SK-N-SH (cell line): ENCODE results near the gene LCP2. TPM values are rescaled to one million over a fixed set of nuclear protein-coding genes. Genes with fewer than 3 reads are reported as not detected.

Experiments used
- CTCF ChIA-PET: fragments of 300-600, 350-600 bp; formaldehyde crosslinking; extraction: SDS; loops from one replicate; lab custom pipeline; 2021; lab: Yijun Ruan, JAX
- POLR2A ChIA-PET: fragments of 350-600 bp; sonication (Branson Sonifier 250); formaldehyde crosslinking; extraction: SDS; loops from one replicate; lab custom pipeline; 2020; ENCODE audit warnings: antibody characterized with exemption, inconsistent platforms; lab: Yijun Ruan, JAX
- DNase-seq: peaks from one replicate; pipeline ENCODE4 v3.0.0; 2012
- H2AFZ ChIP-seq: fragments of 200-600 bp; sonication (generic); 2 replicates; pipeline ENCODE4 v1.8.1; 2016; ENCODE audit warnings: antibody characterized with exemption, mild to moderate bottlenecking, low read depth
- H3F3A ChIP-seq: fragments of 200-600 bp; sonication (generic); replicated peaks from 2 replicates; pipeline ENCODE3; 2016; ENCODE audit warnings: antibody characterized with exemption, mild to moderate bottlenecking; ENCODE audit not compliant: insufficient read depth
- H3K27ac ChIP-seq, 2 experiments: fragments of 200-500 bp in 1 of 2; fragments of 200-600 bp in 1 of 2; sonication (Bioruptor generic) in 1 of 2; sonication (generic), shearing (Covaris generic) in 1 of 2; 2 replicates each; pipeline versions ENCODE4 v1.5.1 to v1.6.1; 2014 to 2016; ENCODE audit warnings: low read depth in 2 of 2, inconsistent platforms in 1 of 2, low read length in 1 of 2, mild to moderate bottlenecking in 1 of 2, mixed read lengths in 1 of 2
- H3K27me3 ChIP-seq: fragments of 200-600 bp; sonication (generic), shearing (Covaris generic); 2 replicates; pipeline ENCODE4 v1.6.1; 2016; ENCODE audit warnings: mixed run types; ENCODE audit not compliant: insufficient read depth
- H3K36me3 ChIP-seq, 2 experiments: fragments of 200-500 bp in 1 of 2; fragments of 200-600 bp in 1 of 2; sonication (Bioruptor generic) in 1 of 2; sonication (generic) in 1 of 2; replicated peaks in 1 of 2; 2 replicates each; pipeline versions ENCODE3 to v1.5.1; 2014 to 2016; ENCODE audit warnings: low read length in 1 of 2, mild to moderate bottlenecking in 1 of 2; ENCODE audit not compliant: insufficient read depth in 2 of 2, control insufficient read depth in 1 of 2
- H3K4me1 ChIP-seq, 2 experiments: fragments of 200-500 bp in 1 of 2; fragments of 200-600 bp in 1 of 2; sonication (Bioruptor generic) in 1 of 2; sonication (generic), shearing (Covaris generic) in 1 of 2; 2 replicates each; pipeline versions ENCODE4 v1.5.1 to v1.6.1; 2014 to 2016; ENCODE audit warnings: low read depth in 1 of 2, low read length in 1 of 2, mixed run types in 1 of 2; ENCODE audit not compliant: insufficient read depth in 2 of 2, control insufficient read depth in 1 of 2
- H3K4me2 ChIP-seq: fragments of 200-600 bp; sonication (generic), shearing (Covaris generic); 2 replicates; pipeline ENCODE4 v1.6.1; 2017; ENCODE audit warnings: mixed run types
- H3K4me3 ChIP-seq, 2 experiments: fragments of 200-500 bp in 1 of 2; fragments of 200-600 bp in 1 of 2; sonication (Bioruptor generic) in 1 of 2; sonication (generic), shearing (Covaris generic) in 1 of 2; 2 replicates each; pipeline versions ENCODE4 v1.5.1 to v1.8.1; 2014 to 2016; ENCODE audit warnings: low read depth in 2 of 2, inconsistent platforms in 1 of 2, low read length in 1 of 2, mild to moderate bottlenecking in 1 of 2, mixed read lengths in 1 of 2, moderate library complexity in 1 of 2
- H3K79me2 ChIP-seq: fragments of 200-600 bp; sonication (generic); 2 replicates; pipeline ENCODE4 v1.8.1; 2017; ENCODE audit warnings: mild to moderate bottlenecking; ENCODE audit not compliant: insufficient read depth
- H3K9ac ChIP-seq: fragments of 200-600 bp; sonication (generic); 2 replicates; pipeline ENCODE4 v1.6.1; 2017; ENCODE audit warnings: mixed run types
- H3K9me2 ChIP-seq: fragments of 200-600 bp; sonication (generic); 2 replicates; pipeline ENCODE4 v1.6.1; 2017; ENCODE audit warnings: mixed run types
- H3K9me3 ChIP-seq: fragments of 200-600 bp; sonication (generic); 2 replicates; pipeline ENCODE4 v1.6.1; 2017; ENCODE audit warnings: mixed run types, mild to moderate bottlenecking, moderate library complexity
- H4K20me1 ChIP-seq: fragments of 200-600 bp; sonication (generic); 2 replicates; pipeline ENCODE4 v1.6.1; 2017; ENCODE audit warnings: mild to moderate bottlenecking, mixed run types; ENCODE audit not compliant: insufficient read depth
- CTCF ChIP-seq: fragments of 200-600 bp; sonication (generic); IDR thresholded peaks from 2 replicates; pipeline ENCODE4 v1.6.1; 2017; ENCODE audit warnings: antibody characterized with exemption, mild to moderate bottlenecking, moderate library complexity
- ELF1 ChIP-seq: IDR thresholded peaks from 2 replicates; pipeline ENCODE4 v1.4.0; 2012
- EP300 ChIP-seq, 2 experiments: IDR thresholded peaks; 2 replicates each; pipeline versions ENCODE4 v1.4.0 to v1.6.1; 2012; ENCODE audit warnings: borderline replicate concordance in 1 of 2, low read depth in 1 of 2, low read length in 1 of 2
- GABPA ChIP-seq: IDR thresholded peaks from 2 replicates; pipeline ENCODE4 v1.4.0; 2012; ENCODE audit warnings: low read depth, mild to moderate bottlenecking
- GATA2 ChIP-seq: sonication (generic); formaldehyde crosslinking; IDR thresholded peaks from 2 replicates; pipeline ENCODE4 v1.5.0; 2020; ENCODE audit warnings: mild to moderate bottlenecking, missing genetic modification reagents
- JUND ChIP-seq: IDR thresholded peaks from 2 replicates; pipeline ENCODE4 v1.4.0; 2012
- MAX ChIP-seq: IDR thresholded peaks from 2 replicates; pipeline ENCODE4 v1.4.0; 2012; ENCODE audit warnings: low read depth
- NFIC ChIP-seq: IDR thresholded peaks from 2 replicates; pipeline ENCODE4 v1.4.0; 2012; ENCODE audit warnings: borderline replicate concordance
- NRF1 ChIP-seq: IDR thresholded peaks from 2 replicates; pipeline ENCODE4 v1.6.1; 2012; ENCODE audit warnings: low read depth, mild to moderate bottlenecking, low read length
- RAD21 ChIP-seq: IDR thresholded peaks from 2 replicates; pipeline ENCODE4 v1.6.1; 2012; ENCODE audit warnings: mild to moderate bottlenecking, low read length
- SMC3 ChIP-seq: IDR thresholded peaks from 2 replicates; pipeline ENCODE4 v1.6.1; 2012; ENCODE audit warnings: low read depth, low read length, improper control_type of control experiment
- TAF1 ChIP-seq: IDR thresholded peaks from 2 replicates; pipeline ENCODE4 v1.6.1; 2012; ENCODE audit warnings: low read depth, mild to moderate bottlenecking, low read length, moderate library complexity, borderline replicate concordance
- USF1 ChIP-seq: IDR thresholded peaks from 2 replicates; pipeline ENCODE4 v1.4.0; 2012; ENCODE audit warnings: low read depth, borderline replicate concordance
- USF2 ChIP-seq: fragments of 150-350 bp; IDR thresholded peaks from 2 replicates; pipeline ENCODE4 v1.6.1; 2017; ENCODE audit warnings: antibody characterized with exemption, low read length, low read depth, borderline replicate concordance
- ZBTB33 ChIP-seq: IDR thresholded peaks from 2 replicates; pipeline ENCODE4 v1.4.0; 2012; ENCODE audit warnings: low read depth, borderline replicate concordance
- WGBS: methylation state at CpG from one replicate; pipeline ENCODE4 v1.1.6; 2017; ENCODE audit warnings: low lambda C conversion rate; 5-methylcytosine and 5-hydroxymethylcytosine counted together
- polyA plus RNA-seq, 3 experiments: library from polyadenylated mRNA; depleted of rRNA; stranded (reverse); fragments of >200 nt; gene quantifications; 2 replicates each; pipeline ENCODE4 v1.2.3, GENCODE V29; 2012
- TF ChIP-seq, protein P1 (sequence below): fragments of 150-350 bp; IDR thresholded peaks from 2 replicates; pipeline ENCODE4 v1.6.1; 2016; ENCODE audit warnings: mild to moderate bottlenecking, low read depth, low read length

The LCP2 gene
- polyA plus RNA-seq, 1 of the 3 experiments (the other 2 are of a cell fraction): not detected

DNA sequence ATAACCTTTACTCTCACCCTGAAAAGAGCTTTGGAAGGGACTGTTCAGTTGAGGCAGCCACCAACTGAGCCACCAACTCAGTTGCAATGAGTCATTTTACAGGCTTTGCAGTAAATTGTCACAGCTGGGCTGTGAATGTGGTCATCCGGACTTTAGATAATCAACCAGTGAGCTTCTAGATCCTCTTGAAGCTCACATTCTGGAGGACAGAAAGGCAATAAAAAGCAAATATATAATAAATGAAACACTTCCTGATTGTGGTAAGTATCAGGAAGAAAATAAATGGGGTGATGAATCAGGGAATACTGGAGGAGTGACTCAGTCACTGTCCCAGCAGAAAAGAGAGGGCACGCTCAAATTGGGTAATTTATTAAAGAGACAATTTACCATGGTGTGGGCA, 78.0 kb downstream of the LCP2 start (continued):
- TF ChIP-seq CTCF: no peak
- TF ChIP-seq USF2: no peak
- TF ChIP-seq JUND: peak; percentile 68

GRCh38 chr5:170218726-170219125, 78.9 kb downstream of the LCP2 start:
- Histone ChIP-seq H3K9ac (no peak overlapping the region), H2AFZ (no peak overlapping the region), H3K9me3 (no peaks in the 10 kb centered on the region), H3F3A (peaks cover 9% of the 10 kb centered on the region), H3K79me2 (no peaks in the 10 kb centered on the region), H3K4me2 (no peak overlapping the region), H4K20me1 (no peaks in the 10 kb centered on the region), H3K4me1 (peaks cover 2 to 15% of the 10 kb centered on the region in 2 experiments; a peak in 2 of 4 replicates), H3K27me3 (no peaks in the 10 kb centered on the region), H3K4me3 (no peak overlapping the region), H3K9me2 (no peaks in the 10 kb centered on the region), H3K36me3 (no peaks in the 10 kb centered on the region), H3K27ac (no peak overlapping the region)
- TF ChIP-seq MAX (no peak), GABPA (no peak)
- no peak for DNase-seq
- ChIA-PET POLR2A (no interaction called here), CTCF (interaction anchor here (1.2 to 11.9 kb wide), 8 partner anchors 8 to 517 kb away, joined by 4 to 257 read pairs (median 20); partner anchors contain the start of gene INSYN2B)
- 35% methylated on average over 1 of the region's 1 CpG for WGBS

DNA sequence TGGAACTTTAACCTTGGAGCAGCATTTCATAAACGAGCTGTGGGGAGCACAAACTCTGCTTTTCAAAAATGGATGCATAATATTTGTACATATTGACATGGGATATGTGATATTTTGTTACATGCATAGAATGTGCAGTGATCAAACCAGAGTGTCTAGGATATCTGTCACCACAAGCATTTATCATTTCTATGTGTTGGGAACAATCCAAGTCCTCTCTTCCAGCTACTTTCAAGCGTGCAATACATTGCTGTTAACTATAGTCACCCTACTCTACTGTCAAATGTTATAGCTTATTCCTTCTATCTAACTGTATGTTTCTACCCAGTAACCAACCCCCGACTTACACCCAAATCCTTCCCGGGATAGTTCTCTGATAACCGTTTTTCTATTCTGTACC, 79.7 kb downstream of the LCP2 start:
- Histone ChIP-seq H3K4me2 (no peak overlapping the region), H2AFZ (no peak overlapping the region), H3K79me2 (no peaks in the 10 kb centered on the region), H3K4me3 (no peak overlapping the region), H3K9ac (no peak overlapping the region), H4K20me1 (no peaks in the 10 kb centered on the region), H3K4me1 (peaks cover 0 to 15% of the 10 kb centered on the region in 2 experiments; a peak in 1 of 4 replicates), H3K27me3 (no peaks in the 10 kb centered on the region), H3K27ac (no peak overlapping the region)
- CTCF ChIA-PET: interaction anchor here (1.2 to 11.9 kb wide), 7 partner anchors 9 to 516 kb away, joined by 4 to 257 read pairs (median 30); no protein-coding TSS in a partner anchor
- TF ChIP-seq EP300 (IDR thresholded peaks at IDR 0.05; ENCODE audit: borderline replicate concordance in 1 of 2, low read depth in 1 of 2, low read length in 1 of 2) (no peak), NFIC (no peak), NRF1 (no peak), ZBTB33 (no peak), RAD21 (no peak), SMC3 (no peak), USF1 (no peak), GATA2 (CRISPR knock-in tag) (no peak), TAF1 (no peak), ELF1 (no peak)
- TF ChIP-seq, protein P1, sequence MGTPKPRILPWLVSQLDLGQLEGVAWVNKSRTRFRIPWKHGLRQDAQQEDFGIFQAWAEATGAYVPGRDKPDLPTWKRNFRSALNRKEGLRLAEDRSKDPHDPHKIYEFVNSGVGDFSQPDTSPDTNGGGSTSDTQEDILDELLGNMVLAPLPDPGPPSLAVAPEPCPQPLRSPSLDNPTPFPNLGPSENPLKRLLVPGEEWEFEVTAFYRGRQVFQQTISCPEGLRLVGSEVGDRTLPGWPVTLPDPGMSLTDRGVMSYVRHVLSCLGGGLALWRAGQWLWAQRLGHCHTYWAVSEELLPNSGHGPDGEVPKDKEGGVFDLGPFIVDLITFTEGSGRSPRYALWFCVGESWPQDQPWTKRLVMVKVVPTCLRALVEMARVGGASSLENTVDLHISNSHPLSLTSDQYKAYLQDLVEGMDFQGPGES: no peak
- TF ChIP-seq, all 33 proteins: peak for 0
- no peak for DNase-seq
- Histone ChIP-seq H3K9me3 (no peaks in the 10 kb centered on the region), H3K36me3 (no peaks in the 10 kb centered on the region), H3K9me2 (no peaks in the 10 kb centered on the region), H3F3A (peaks cover 9% of the 10 kb centered on the region)
- WGBS: 69% methylated on average over 5 of the region's 5 CpGs
- POLR2A ChIA-PET: no interaction called here
